Measurements from ENCODE around the gene GRAMD1B. TPM values are rescaled to one million over a fixed set of nuclear protein-coding genes. Genes with fewer than 3 reads are reported as not detected.

The GRAMD1B gene
- total and polyA plus RNA-seq, 2 donors (not counting 1 experiment from before 2014, with no cell fraction given) = 0.58 to 11.6 TPM

- ChIA-PET POLR2A (no interaction called here), CTCF (no interaction called here)
- TF ChIP-seq, protein P1, sequence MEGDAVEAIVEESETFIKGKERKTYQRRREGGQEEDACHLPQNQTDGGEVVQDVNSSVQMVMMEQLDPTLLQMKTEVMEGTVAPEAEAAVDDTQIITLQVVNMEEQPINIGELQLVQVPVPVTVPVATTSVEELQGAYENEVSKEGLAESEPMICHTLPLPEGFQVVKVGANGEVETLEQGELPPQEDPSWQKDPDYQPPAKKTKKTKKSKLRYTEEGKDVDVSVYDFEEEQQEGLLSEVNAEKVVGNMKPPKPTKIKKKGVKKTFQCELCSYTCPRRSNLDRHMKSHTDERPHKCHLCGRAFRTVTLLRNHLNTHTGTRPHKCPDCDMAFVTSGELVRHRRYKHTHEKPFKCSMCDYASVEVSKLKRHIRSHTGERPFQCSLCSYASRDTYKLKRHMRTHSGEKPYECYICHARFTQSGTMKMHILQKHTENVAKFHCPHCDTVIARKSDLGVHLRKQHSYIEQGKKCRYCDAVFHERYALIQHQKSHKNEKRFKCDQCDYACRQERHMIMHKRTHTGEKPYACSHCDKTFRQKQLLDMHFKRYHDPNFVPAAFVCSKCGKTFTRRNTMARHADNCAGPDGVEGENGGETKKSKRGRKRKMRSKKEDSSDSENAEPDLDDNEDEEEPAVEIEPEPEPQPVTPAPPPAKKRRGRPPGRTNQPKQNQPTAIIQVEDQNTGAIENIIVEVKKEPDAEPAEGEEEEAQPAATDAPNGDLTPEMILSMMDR (IDR thresholded peaks at IDR 0.05) = no peak
- TF ChIP-seq EZH2 (IDR thresholded peaks at IDR 0.05; ENCODE audit: borderline replicate concordance, insufficient read depth, low read depth, low read length, poor library complexity, severe bottlenecking) = no peak
- Histone ChIP-seq H2AFZ (ENCODE audit: insufficient read depth, low read depth, low read length, poor library complexity, severe bottlenecking) (no peak overlapping the region), H3K4me3 (ENCODE audit: control extremely low read depth in 1 of 5, extremely low read depth in 1 of 5, insufficient read depth in 1 of 5, low read depth in 2 of 5, low read length in 4 of 5) (no peak overlapping the region), H3K9me3 (ENCODE audit: control extremely low read depth in 1 of 3, control insufficient read depth in 2 of 3, insufficient read depth in 1 of 3, low read length in 2 of 3) (no peaks in the 10 kb centered on the region), H3K4me2 (replicated peaks; ENCODE audit: low read depth, low read length, poor library complexity, severe bottlenecking) (no peak overlapping the region), H3K4me1 (ENCODE audit: control insufficient read depth in 2 of 2, insufficient read depth in 2 of 2, low read length in 2 of 2) (no peaks in the 10 kb centered on the region), H3K79me2 (ENCODE audit: control insufficient read depth, insufficient read depth, low read length) (no peaks in the 10 kb centered on the region), H4K20me1 (ENCODE audit: control insufficient read depth, insufficient read depth, low read length, poor library complexity, severe bottlenecking) (no peaks in the 10 kb centered on the region), H3K27ac (ENCODE audit: low read length in 2 of 2) (no peak overlapping the region), H3K9ac (ENCODE audit: low read length) (no peak overlapping the region), H3K36me3 (replicated peaks in 1 of 2; ENCODE audit: control extremely low read depth in 1 of 2, control insufficient read depth in 1 of 2, extremely low read depth in 1 of 2, insufficient read depth in 2 of 2, low read length in 1 of 2) (no peaks in the 10 kb centered on the region), H3K27me3 (replicated peaks in 1 of 4; ENCODE audit: control extremely low read depth in 1 of 4, control insufficient read depth in 3 of 4, insufficient read depth in 4 of 4, low read length in 3 of 4) (no peaks in the 10 kb centered on the region)
- ATAC-seq (ENCODE audit: low read depth) (no peak), DNase-seq (no peak)
- no peaks in the 10 kb centered on the region for H3K27me3 Mint-ChIP-seq
- 96% methylated on average over 4 of the region's 4 CpGs for WGBS (ENCODE audit: insufficient coverage)
- intact Hi-C loops (cut with micrococcal nuclease) = no loop called here
- H3K4me1 Mint-ChIP-seq = no peaks in the 10 kb centered on the region
- no peak overlapping the region for H3K27ac Mint-ChIP-seq
- H3K9me3 Mint-ChIP-seq (ENCODE audit: insufficient read depth) = no peaks in the 10 kb centered on the region
- H3K4me3 Mint-ChIP-seq = no peak overlapping the region
Measured at GRCh38 chr11:123611698-123612097, 181.6 kb downstream of the GRAMD1B start.

GRCh38 chr11:123616505-123617198, 186.6 kb downstream of the GRAMD1B start:
- no peaks in the 10 kb centered on the region for H3K27me3 Mint-ChIP-seq
- WGBS (ENCODE audit: insufficient coverage) = 100% methylated on average over 10 of the region's 11 CpGs
- no peak for DNase-seq

More at GRCh38 chr11:123616505-123617198, 186.6 kb downstream of the GRAMD1B start:
- Histone ChIP-seq H3K9ac (ENCODE audit: low read length) (no peak overlapping the region), H3K9me3 (ENCODE audit: control extremely low read depth in 1 of 3, control insufficient read depth in 2 of 3, insufficient read depth in 1 of 3, low read length in 2 of 3) (no peaks in the 10 kb centered on the region), H3K4me1 (ENCODE audit: control insufficient read depth in 2 of 2, insufficient read depth in 2 of 2, low read length in 2 of 2) (no peaks in the 10 kb centered on the region), H3K27ac (ENCODE audit: low read length in 2 of 2) (no peak overlapping the region), H2AFZ (ENCODE audit: insufficient read depth, low read depth, low read length, poor library complexity, severe bottlenecking) (no peak overlapping the region), H3K4me3 (ENCODE audit: control extremely low read depth in 1 of 5, extremely low read depth in 1 of 5, insufficient read depth in 1 of 5, low read depth in 2 of 5, low read length in 4 of 5) (no peak overlapping the region), H3K27me3 (replicated peaks in 1 of 4; ENCODE audit: control extremely low read depth in 1 of 4, control insufficient read depth in 3 of 4, insufficient read depth in 4 of 4, low read length in 3 of 4) (no peaks in the 10 kb centered on the region), H3K79me2 (ENCODE audit: control insufficient read depth, insufficient read depth, low read length) (no peaks in the 10 kb centered on the region), H4K20me1 (ENCODE audit: control insufficient read depth, insufficient read depth, low read length, poor library complexity, severe bottlenecking) (no peaks in the 10 kb centered on the region), H3K36me3 (replicated peaks in 1 of 2; ENCODE audit: control extremely low read depth in 1 of 2, control insufficient read depth in 1 of 2, extremely low read depth in 1 of 2, insufficient read depth in 2 of 2, low read length in 1 of 2) (no peaks in the 10 kb centered on the region), H3K4me2 (replicated peaks; ENCODE audit: low read depth, low read length, poor library complexity, severe bottlenecking) (no peak overlapping the region)
- Mint-ChIP-seq H3K27ac (no peak overlapping the region), H3K4me1 (no peaks in the 10 kb centered on the region), H3K4me3 (no peak overlapping the region), H3K9me3 (ENCODE audit: insufficient read depth) (no peaks in the 10 kb centered on the region)
- POLR2A ChIA-PET = no interaction called here
- TF ChIP-seq, protein P1 (IDR thresholded peaks at IDR 0.05) = no peak
- TF ChIP-seq EZH2 (IDR thresholded peaks at IDR 0.05; ENCODE audit: borderline replicate concordance, insufficient read depth, low read depth, low read length, poor library complexity, severe bottlenecking) = no peak
- no peak for ATAC-seq (ENCODE audit: low read depth)
- CTCF ChIA-PET = no interaction called here
- intact Hi-C loops (cut with micrococcal nuclease) = no loop called here
